Stimulated activated CD4-positive, alpha-beta T cell treated with anti-CD3 and anti-CD28 coated beads, Interleukin-4, amount 100 ng/mL, for 48 hours (primary cell): ENCODE data around the gene ZNF735.
"Not testable (repeated sequence)": the region's sequence is repeated elsewhere in the genome, so short reads cannot be mapped to it uniquely, and the experiment has no call there.

Experiments used
- DNase-seq, 2 donors: peaks; one replicate each; pipeline ENCODE4 v3.0.0-alpha.2; 2020; ENCODE audit warnings: low read depth in 2 of 2

ZNF735 gene

DNA sequence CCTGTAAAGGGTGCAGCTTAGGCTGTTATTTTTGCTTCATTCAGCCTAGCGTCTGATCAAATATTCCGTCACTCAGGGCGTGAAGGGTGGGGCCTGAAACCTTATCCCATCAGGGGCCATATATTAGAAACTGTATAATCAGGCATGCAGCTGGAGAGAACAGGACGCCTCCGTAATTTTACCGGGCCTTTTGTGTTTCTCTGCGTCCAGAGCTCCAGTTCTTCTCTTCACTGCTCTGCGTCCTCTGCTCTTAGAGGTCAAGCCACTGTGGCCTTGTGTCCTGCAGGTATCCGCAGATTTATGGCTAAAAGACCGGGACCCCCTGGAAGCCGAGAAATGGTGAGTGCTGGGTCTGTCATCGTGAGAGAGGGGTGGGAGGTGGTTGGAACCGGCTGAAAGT lies at the start of gene ZNF735:
Gene ZNF735 (plus strand): TSS at position 301 of the 400 bp plus-strand sequence. CDS start 0 bp downstream, at position 301.
- no peak for DNase-seq

- not testable (repeated sequence) for DNase-seq
These were observed 36.0 kb upstream of the ZNF735 start for GRCh38 chr7:64170974-64171373.

DNA sequence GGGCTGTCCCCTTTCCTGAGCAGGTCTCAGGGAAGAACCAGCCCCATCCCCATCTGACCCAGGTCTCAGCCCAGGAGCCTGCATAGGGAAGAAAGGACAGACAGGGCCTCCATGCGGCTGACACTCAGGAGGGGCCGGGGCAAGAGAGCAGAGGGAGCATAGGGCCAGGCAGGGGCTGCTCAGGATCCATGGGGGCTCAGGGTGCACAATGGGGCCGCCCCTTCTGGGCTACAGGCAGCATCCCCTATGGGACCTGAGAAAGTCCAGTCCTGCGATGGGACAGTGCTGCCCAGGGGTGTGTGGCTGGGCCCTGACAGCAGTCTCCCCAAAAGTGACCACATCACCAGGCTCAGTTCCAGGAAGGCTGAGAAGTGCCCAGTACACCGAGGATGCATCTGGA lies 32.7 kb upstream of the ZNF735 start:
- DNase-seq, result no peak

DNA sequence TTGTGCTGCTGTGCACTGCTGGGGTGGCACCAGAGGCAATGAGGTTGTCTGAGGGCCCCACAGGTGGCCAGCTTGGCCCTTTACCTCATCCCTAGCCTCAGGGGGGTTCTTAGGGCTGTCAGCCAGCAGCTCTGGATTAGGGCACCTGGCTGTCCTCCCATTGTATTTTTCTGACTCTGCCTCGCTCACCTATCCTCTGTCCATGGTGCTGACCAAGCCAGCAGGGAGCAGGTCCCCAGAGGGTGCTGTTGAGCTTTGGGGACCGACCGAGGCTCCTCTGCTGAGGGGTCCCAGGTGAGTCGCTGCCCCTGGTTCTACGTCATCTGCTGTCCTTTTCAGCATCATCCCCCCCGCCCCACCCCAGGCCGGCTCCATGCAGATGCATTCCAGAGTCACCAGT lies 32.1 kb upstream of the ZNF735 start:
- DNase-seq, result no peak

GRCh38 chr7:64180989-64181388 lies 26.0 kb upstream of the ZNF735 start:
- DNase-seq, result no peak

- no peak for DNase-seq
These were observed 25.4 kb upstream of the ZNF735 start for GRCh38 chr7:64181586-64181985.

- no peak for DNase-seq
These were observed 24.8 kb upstream of the ZNF735 start for GRCh38 chr7:64182036-64182790.

- DNase-seq, result peak; percentile 14 to 46
These were observed 23.8 kb upstream of the ZNF735 start for GRCh38 chr7:64183126-64183742.

DNA sequence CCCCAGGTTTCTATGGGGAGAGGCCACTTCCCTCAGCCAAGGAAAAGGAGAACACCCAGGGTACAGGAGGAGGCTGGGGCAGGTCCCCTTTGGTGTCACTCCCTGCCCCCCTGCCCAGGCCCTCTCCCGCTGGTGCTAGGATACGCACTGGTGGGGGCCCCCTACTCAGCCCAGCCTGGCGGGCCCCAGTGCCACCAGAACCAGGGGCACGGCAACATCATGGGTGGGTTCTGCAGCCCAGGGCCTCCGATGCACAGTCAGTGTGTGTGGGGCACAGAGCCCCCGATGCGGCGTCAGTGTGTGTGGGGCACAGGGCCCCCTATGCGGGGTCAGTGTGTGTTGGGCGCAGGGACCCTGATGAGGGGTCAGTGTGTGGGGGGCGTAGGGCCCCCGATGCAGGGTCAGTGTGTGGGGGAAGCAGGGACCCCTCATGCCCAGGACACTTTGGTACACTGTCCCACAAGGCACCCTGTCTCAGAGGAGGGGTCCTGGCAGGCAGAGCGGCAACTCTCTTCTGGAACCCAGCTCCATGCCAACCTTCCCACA lies 23.1 kb upstream of the ZNF735 start:
- no peak for DNase-seq

DNA sequence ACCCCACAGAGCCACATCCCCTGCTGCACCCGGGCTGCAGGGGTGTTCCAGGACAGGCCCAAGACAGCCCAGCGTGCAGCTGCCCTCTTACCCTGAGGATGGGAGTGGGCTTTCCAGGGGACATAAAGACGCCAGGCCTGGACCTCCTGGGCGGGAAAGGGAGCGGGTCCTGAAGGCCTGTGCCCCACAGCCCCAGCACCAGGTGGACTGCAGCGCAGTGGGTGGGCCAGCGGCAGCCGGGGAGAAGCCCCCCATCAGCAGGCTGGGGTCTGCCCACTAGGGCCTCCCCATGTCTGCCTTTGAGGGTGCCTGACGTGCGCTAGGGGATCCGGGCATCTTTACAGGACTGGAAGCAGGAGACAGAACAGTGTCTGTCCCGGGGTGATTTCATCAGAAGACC lies 22.6 kb upstream of the ZNF735 start:
- DNase-seq, result no peak

DNA sequence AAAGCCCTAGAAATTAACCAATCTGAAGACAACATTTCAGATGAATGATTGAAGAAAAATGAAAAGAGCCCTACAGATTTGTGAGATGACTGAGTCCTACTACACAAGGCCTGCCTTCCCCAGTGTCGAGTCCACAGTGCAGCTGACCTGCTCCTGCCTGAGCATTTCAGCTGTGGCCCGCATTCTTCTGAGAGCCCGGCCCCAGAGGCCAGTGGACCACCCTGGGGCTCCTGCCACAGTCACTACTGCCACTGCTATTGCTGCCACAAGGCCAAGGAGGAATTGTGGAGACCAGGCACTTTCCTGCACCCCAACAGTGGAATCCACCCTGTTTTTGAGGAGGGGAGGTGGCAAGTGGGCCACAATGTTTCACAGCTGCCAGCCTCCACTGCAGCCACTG lies 19.6 kb upstream of the ZNF735 start:
- DNase-seq, result no peak

- no peak for DNase-seq
These were observed 14.8 kb upstream of the ZNF735 start for GRCh38 chr7:64192148-64192704.

DNA sequence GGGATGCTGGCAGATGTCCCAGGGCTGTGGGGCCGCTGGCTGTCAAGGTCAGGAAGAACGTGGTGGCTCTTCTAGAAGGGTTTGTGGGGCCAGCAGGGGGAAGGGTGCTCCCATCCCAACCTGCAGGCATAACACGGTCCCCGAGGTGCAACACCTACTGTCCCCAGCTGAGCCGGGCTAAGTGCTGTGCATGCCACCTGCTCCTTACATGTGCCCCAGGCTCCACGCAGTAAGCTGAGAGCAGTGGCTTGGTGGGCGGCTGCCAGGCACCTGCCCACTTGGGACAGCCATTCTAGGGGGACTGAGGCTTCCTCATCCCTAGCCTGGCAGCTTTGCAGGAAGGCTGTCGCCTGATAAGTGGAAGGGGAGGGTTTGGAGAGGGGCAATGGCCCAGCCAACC lies 14.2 kb upstream of the ZNF735 start:
- DNase-seq, result no peak

DNA sequence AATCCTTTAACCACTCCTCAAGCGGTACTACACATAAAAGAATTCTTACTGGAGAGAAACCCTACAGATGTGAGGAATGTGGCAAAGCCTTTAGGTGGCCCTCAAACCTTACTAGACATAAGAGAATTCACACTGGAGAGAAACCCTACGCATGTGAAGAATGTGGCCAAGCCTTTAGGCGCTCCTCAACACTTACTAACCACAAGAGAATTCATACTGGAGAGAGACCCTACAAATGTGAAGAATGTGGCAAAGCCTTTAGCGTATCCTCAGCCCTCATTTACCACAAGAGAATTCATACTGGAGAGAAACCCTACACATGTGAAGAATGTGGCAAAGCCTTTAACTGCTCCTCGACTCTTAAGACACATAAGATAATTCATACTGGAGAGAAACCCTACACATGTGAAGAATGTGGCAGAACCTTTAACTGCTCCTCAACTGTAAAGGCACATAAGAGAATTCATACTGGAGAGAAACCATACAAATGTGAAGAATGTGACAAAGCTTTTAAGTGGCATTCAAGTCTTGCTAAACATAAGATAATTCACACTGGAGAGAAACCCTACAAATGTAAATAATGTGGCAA lies 12.8 kb downstream of the ZNF735 start:
- DNase-seq, result not testable (repeated sequence)

DNA sequence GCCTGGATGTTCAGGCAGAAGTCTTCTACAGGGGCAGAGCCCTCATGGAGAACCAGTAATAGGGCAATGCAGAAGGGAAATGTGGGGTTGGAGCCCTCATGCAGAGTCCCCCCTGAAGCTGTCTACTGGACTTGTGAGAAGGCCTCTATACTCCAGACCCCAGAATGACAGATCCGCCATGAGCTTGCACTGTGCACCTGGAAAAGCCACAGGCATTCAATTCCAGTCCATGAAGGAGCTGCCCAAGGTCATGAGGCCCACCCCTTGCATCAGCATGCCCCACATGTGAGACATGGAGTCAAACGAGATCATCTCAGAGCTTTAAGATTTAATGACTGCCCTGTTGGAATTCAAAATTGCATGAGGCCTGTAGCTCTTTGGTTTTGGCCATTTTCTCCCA lies 16.4 kb downstream of the ZNF735 start:
- DNase-seq, result no peak

- DNase-seq, result not testable (repeated sequence)
These were observed 21.2 kb downstream of the ZNF735 start, which contains the start of gene ZNF679 for GRCh38 chr7:64228174-64228573. Gene ZNF679 (plus strand): TSS chr7:64228474. CDS start chr7:64249118, 20,644 bp downstream.

GRCh38 chr7:64266341-64266919 lies 59.4 kb downstream of the ZNF735 start:
- DNase-seq, result no peak
